ENCODE results near the gene SKAP1. TPM values are rescaled to one million over a fixed set of nuclear protein-coding genes. Genes with fewer than 3 reads are reported as not detected.
"Not testable (repeated sequence)": the region's sequence is repeated elsewhere in the genome, so short reads cannot be mapped to it uniquely, and the experiment has no call there.

Gene SKAP1
- total and polyA plus RNA-seq, 2 donors (not counting 1 experiment from before 2014, with no cell fraction given) = not detected

GRCh38 chr17:48427598-48427997, 2.4 kb downstream of the SKAP1 start:
- no peak overlapping the region for H3K4me2 ChIP-seq (ENCODE audit: extremely low read depth, insufficient read depth, low read length)
- no peaks in the 10 kb centered on the region for H3K36me3 ChIP-seq (ENCODE audit: control insufficient read depth, insufficient read depth, low read length)
- no peak overlapping the region for H3K27ac ChIP-seq (ENCODE audit: insufficient read depth, low read length)
- H3K9ac ChIP-seq (ENCODE audit: insufficient read depth, low read length) = no peak overlapping the region
- H3K9me3 ChIP-seq (ENCODE audit: control insufficient read depth, insufficient read depth, low read depth, low read length) = no peaks in the 10 kb centered on the region
- peaks cover 10% of the 10 kb centered on the region for H3K27me3 ChIP-seq (ENCODE audit: control insufficient read depth, insufficient read depth, low read length)
- H4K20me1 ChIP-seq (ENCODE audit: control insufficient read depth, extremely low read depth, insufficient read depth, low read length) = no peaks in the 10 kb centered on the region
- TF ChIP-seq CTCF (conservative IDR thresholded peaks at IDR 0.05 in 1 of 2, IDR thresholded peaks at IDR 0.05 in 1 of 2; ENCODE audit: low read depth in 1 of 2, low read length in 2 of 2) (no peak), EZH2 (IDR thresholded peaks at IDR 0.05; ENCODE audit: low read length, missing control alignments) (no peak)
- H3K4me3 ChIP-seq (replicated peaks in 1 of 4; ENCODE audit: control extremely low read depth in 1 of 4, insufficient read depth in 1 of 4, low read depth in 3 of 4, low read length in 4 of 4) = no peak overlapping the region
- no peak overlapping the region for H2AFZ ChIP-seq (ENCODE audit: low read length)
- no peaks in the 10 kb centered on the region for H3K79me2 ChIP-seq (ENCODE audit: control insufficient read depth, insufficient read depth, low read length)
- no peaks in the 10 kb centered on the region for H3K4me1 ChIP-seq (ENCODE audit: control insufficient read depth, extremely low read depth, insufficient read depth, low read length)
- no peak for DNase-seq (ENCODE audit: low read depth in 2 of 2)

GRCh38 chr17:48426761-48427500, 3.1 kb downstream of the SKAP1 start:
- Histone ChIP-seq H2AFZ (ENCODE audit: low read length) (no peak overlapping the region), H3K27me3 (ENCODE audit: control insufficient read depth, insufficient read depth, low read length) (peaks cover 10% of the 10 kb centered on the region), H3K4me1 (ENCODE audit: control insufficient read depth, extremely low read depth, insufficient read depth, low read length) (no peaks in the 10 kb centered on the region), H3K4me2 (ENCODE audit: extremely low read depth, insufficient read depth, low read length) (no peak overlapping the region), H3K4me3 (replicated peaks in 1 of 4; ENCODE audit: control extremely low read depth in 1 of 4, insufficient read depth in 1 of 4, low read depth in 3 of 4, low read length in 4 of 4) (no peak overlapping the region), H3K79me2 (ENCODE audit: control insufficient read depth, insufficient read depth, low read length) (no peaks in the 10 kb centered on the region), H3K36me3 (ENCODE audit: control insufficient read depth, insufficient read depth, low read length) (no peaks in the 10 kb centered on the region), H3K27ac (ENCODE audit: insufficient read depth, low read length) (no peak overlapping the region), H3K9ac (ENCODE audit: insufficient read depth, low read length) (no peak overlapping the region), H4K20me1 (ENCODE audit: control insufficient read depth, extremely low read depth, insufficient read depth, low read length) (no peaks in the 10 kb centered on the region), H3K9me3 (ENCODE audit: control insufficient read depth, insufficient read depth, low read depth, low read length) (no peaks in the 10 kb centered on the region)
- no peak for DNase-seq (ENCODE audit: low read depth in 2 of 2)
- TF ChIP-seq EZH2 (IDR thresholded peaks at IDR 0.05; ENCODE audit: low read length, missing control alignments) (no peak), CTCF (conservative IDR thresholded peaks at IDR 0.05 in 1 of 2, IDR thresholded peaks at IDR 0.05 in 1 of 2; ENCODE audit: low read depth in 1 of 2, low read length in 2 of 2) (no peak)

GRCh38 chr17:48426019-48426665, 3.9 kb downstream of the SKAP1 start:
- no peak for DNase-seq (ENCODE audit: low read depth in 2 of 2)
- Histone ChIP-seq H3K4me1 (ENCODE audit: control insufficient read depth, extremely low read depth, insufficient read depth, low read length) (no peaks in the 10 kb centered on the region), H3K4me2 (ENCODE audit: extremely low read depth, insufficient read depth, low read length) (no peak overlapping the region), H3K27me3 (ENCODE audit: control insufficient read depth, insufficient read depth, low read length) (peaks cover 7% of the 10 kb centered on the region), H3K4me3 (replicated peaks in 1 of 4; ENCODE audit: control extremely low read depth in 1 of 4, insufficient read depth in 1 of 4, low read depth in 3 of 4, low read length in 4 of 4) (no peak overlapping the region), H3K36me3 (ENCODE audit: control insufficient read depth, insufficient read depth, low read length) (no peaks in the 10 kb centered on the region), H4K20me1 (ENCODE audit: control insufficient read depth, extremely low read depth, insufficient read depth, low read length) (no peaks in the 10 kb centered on the region), H2AFZ (ENCODE audit: low read length) (no peak overlapping the region), H3K79me2 (ENCODE audit: control insufficient read depth, insufficient read depth, low read length) (no peaks in the 10 kb centered on the region), H3K27ac (ENCODE audit: insufficient read depth, low read length) (no peak overlapping the region), H3K9ac (ENCODE audit: insufficient read depth, low read length) (no peak overlapping the region), H3K9me3 (ENCODE audit: control insufficient read depth, insufficient read depth, low read depth, low read length) (no peaks in the 10 kb centered on the region)
- TF ChIP-seq EZH2 (IDR thresholded peaks at IDR 0.05; ENCODE audit: low read length, missing control alignments) = no peak

- not testable (repeated sequence) for H3K79me2 ChIP-seq (ENCODE audit: control insufficient read depth, insufficient read depth, low read length); H3K4me3 ChIP-seq (replicated peaks in 1 of 4; ENCODE audit: control extremely low read depth in 1 of 4, insufficient read depth in 1 of 4, low read depth in 3 of 4, low read length in 4 of 4); H3K4me1 ChIP-seq (ENCODE audit: control insufficient read depth, extremely low read depth, insufficient read depth, low read length); H3K27ac ChIP-seq (ENCODE audit: insufficient read depth, low read length); H3K27me3 ChIP-seq (ENCODE audit: control insufficient read depth, insufficient read depth, low read length); H3K36me3 ChIP-seq (ENCODE audit: control insufficient read depth, insufficient read depth, low read length); H3K4me2 ChIP-seq (ENCODE audit: extremely low read depth, insufficient read depth, low read length); H2AFZ ChIP-seq (ENCODE audit: low read length); H3K9ac ChIP-seq (ENCODE audit: insufficient read depth, low read length); H3K9me3 ChIP-seq (ENCODE audit: control insufficient read depth, insufficient read depth, low read depth, low read length); H4K20me1 ChIP-seq (ENCODE audit: control insufficient read depth, extremely low read depth, insufficient read depth, low read length)
- DNase-seq (ENCODE audit: low read depth in 2 of 2) = peak in 1 of 2 donors; percentile 40
Measured at GRCh38 chr17:48422060-48422459, 8.0 kb downstream of the SKAP1 start.
